Activated CD8-positive, alpha-beta T cell treated with anti-CD3 and anti-CD28 coated beads for 36 hours (primary cell): ENCODE results near the gene TSPAN5. TPM values are rescaled to one million over a fixed set of nuclear protein-coding genes. Genes with fewer than 3 reads are reported as not detected.

Source experiments
- ATAC-seq: fragments of 200-7000 bp; cut with Tn5 transposase; one replicate; pipeline ENCODE4 v1.10.0; 2021; ENCODE audit warnings: mild to moderate bottlenecking, moderate library complexity
- CTCF ChIA-PET: fragments of 350-600 bp; sonication (Branson Sonifier 250); formaldehyde crosslinking; loops from one replicate; lab custom pipeline; 2021; ENCODE audit warnings: antibody characterized with exemption; lab: Charles Lee
- POLR2A ChIA-PET: fragments of 350-600 bp; sonication (Branson Sonifier 250); formaldehyde crosslinking; loops from one replicate; lab custom pipeline; 2021; ENCODE audit warnings: antibody characterized with exemption; lab: Charles Lee
- DNase-seq: peaks from one replicate; pipeline ENCODE4 v3.0.0-alpha.2; 2020
- H3K27ac Mint-ChIP-seq: one replicate; pipeline ENCODE4 v1.8.0; 2021; ENCODE audit warnings: mild to moderate bottlenecking, mixed read lengths
- H3K27me3 Mint-ChIP-seq: one replicate; pipeline ENCODE4 v1.8.0; 2021; ENCODE audit warnings: mixed read lengths
- H3K36me3 Mint-ChIP-seq: one replicate; pipeline ENCODE4 v1.8.0; 2021; ENCODE audit warnings: low read depth, mixed read lengths
- H3K4me1 Mint-ChIP-seq: one replicate; pipeline ENCODE4 v1.8.0; 2021; ENCODE audit warnings: low read depth, mixed read lengths
- H3K4me3 Mint-ChIP-seq: one replicate; pipeline ENCODE4 v1.8.0; 2021; ENCODE audit warnings: mild to moderate bottlenecking, moderate library complexity, mixed read lengths
- H3K9me3 Mint-ChIP-seq: one replicate; pipeline ENCODE4 v1.8.0; 2021; ENCODE audit warnings: mixed read lengths
- CTCF ChIP-seq: fragments of 200-600 bp; IDR thresholded peaks from one replicate; pipeline ENCODE4 v1.8.0; 2022; ENCODE audit warnings: antibody characterized with exemption, mild to moderate bottlenecking
- intact Hi-C: fragments of 100-400 bp; cut with micrococcal nuclease; formaldehyde crosslinking; loops from one replicate; pipeline ENCODE4 v1.10.0; 2022
- total RNA-seq, 2 experiments: library from RNA; stranded (reverse); gene quantifications; one replicate each; pipeline ENCODE4 v1.2.3, GENCODE V29; 2021

The TSPAN5 gene
- total RNA-seq, 2 experiments from 2014 or later, result 18.5 to 21.9 TPM

DNA sequence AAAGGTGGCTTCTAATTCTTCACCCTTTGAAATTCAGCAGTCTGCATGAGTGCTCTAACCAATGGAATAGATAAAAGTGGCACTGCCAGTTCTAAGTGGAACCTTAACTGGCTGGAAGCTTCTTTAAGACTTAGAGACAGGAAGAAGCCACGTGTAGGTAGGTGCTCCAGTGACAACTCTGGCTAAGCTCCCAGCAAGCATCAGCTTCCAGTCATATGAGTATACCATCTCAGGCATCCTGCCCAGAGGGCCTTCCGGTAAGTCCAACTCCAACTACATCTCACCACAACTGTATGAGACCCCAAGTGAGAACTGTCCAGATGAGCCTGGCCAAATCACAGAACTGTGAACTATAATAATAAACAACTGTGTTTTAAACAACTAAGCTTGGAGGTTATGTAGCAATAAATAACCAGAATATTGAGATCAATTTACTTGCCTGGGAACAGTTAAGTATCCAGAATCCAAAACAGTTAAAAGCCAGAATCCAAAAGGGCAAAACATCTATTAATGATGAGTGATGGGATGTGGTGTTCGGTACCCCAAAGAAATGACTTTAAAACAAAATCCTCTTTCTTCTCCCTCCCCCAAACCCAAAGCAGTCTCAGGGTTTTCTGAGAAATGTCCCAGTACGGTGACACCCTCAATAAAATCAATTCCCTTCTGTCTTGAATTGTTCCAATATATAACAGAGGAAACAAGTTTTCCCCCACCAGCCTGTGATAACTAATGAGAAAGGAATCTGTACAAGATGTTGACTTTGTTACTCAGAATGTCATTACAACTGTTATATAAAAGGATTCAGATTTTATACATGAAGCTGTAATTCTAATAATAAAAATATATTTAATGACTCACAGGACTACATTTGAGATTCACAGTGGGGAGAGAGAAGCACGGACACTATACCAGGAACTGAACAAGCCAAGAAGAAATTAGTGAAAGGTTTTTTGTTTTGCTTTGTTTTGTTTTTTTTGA is 4.2 kb downstream of the TSPAN5 start:
- H3K4me3 Mint-ChIP-seq, result no peak overlapping the region
- POLR2A ChIA-PET, result no interaction called here

GRCh38 chr4:98652996-98653395 is 5.4 kb downstream of the TSPAN5 start:
- Mint-ChIP-seq H3K4me1 (peaks cover 44% of the 10 kb centered on the region), H3K36me3 (peaks cover 20% of the 10 kb centered on the region), H3K27ac (no peak overlapping the region), H3K4me3 (no peak overlapping the region), H3K27me3 (no peaks in the 10 kb centered on the region), H3K9me3 (peaks cover 9% of the 10 kb centered on the region)
- no peak for TF ChIP-seq CTCF
- CTCF ChIA-PET, result interaction anchor here (1.0 kb wide), 1 partner anchor 403 kb away, joined by 3 read pairs; no protein-coding TSS in a partner anchor
- POLR2A ChIA-PET, result no interaction called here
- intact Hi-C loops, result loop anchor here (10.0 kb wide), 1 partner anchor 388 kb away; the partner anchor contains the start of gene RAP1GDS1
- DNase-seq (no peak), ATAC-seq (no peak)

More for the DNA sequence above, 4.2 kb downstream of the TSPAN5 start:
- no peak for TF ChIP-seq CTCF
- Mint-ChIP-seq H3K4me1 (peaks cover 46% of the 10 kb centered on the region), H3K36me3 (peaks cover 20% of the 10 kb centered on the region), H3K9me3 (peaks cover 9% of the 10 kb centered on the region), H3K27ac (no peak overlapping the region), H3K27me3 (no peaks in the 10 kb centered on the region)
- no peak for DNase-seq
- intact Hi-C loops, result loop anchor here (10.0 kb wide), 1 partner anchor 389 kb away; the partner anchor contains the start of gene RAP1GDS1
- ATAC-seq, result no peak
- CTCF ChIA-PET, result interaction anchor here (1.0 kb wide), 1 partner anchor 12 kb away, joined by 3 read pairs; no protein-coding TSS in a partner anchor

GRCh38 chr4:98648602-98649001 is 9.8 kb downstream of the TSPAN5 start:
- ChIA-PET CTCF (no interaction called here), POLR2A (no interaction called here)
- Mint-ChIP-seq H3K4me1 (peaks cover 32% of the 10 kb centered on the region), H3K36me3 (peaks cover 17% of the 10 kb centered on the region), H3K4me3 (no peak overlapping the region), H3K9me3 (peaks cover 9% of the 10 kb centered on the region), H3K27me3 (no peaks in the 10 kb centered on the region), H3K27ac (no peak overlapping the region)
- DNase-seq (no peak), ATAC-seq (no peak)
- intact Hi-C loops, result no loop called here
- TF ChIP-seq CTCF, result no peak

DNA sequence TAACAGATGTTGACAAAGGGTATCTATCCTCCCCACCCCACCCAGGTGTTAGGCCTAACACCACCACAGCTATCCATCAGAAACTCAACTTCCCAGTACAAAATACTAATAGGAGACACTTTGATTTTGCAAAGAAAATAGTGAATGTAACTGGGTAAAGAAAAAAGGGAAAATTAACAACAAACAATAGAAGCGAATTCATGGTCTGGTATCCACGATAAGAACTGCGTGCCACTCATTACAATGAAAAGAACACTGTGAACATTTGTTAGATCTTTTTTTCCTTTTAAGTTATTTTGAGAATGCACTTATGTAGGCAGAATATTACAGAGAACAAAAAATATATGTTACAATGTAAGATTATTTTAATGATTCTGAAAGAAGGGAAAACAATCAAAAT is 12.0 kb downstream of the TSPAN5 start:
- no peak overlapping the region for H3K27ac Mint-ChIP-seq
- intact Hi-C loops, result no loop called here
- ChIA-PET POLR2A (no interaction called here), CTCF (interaction anchor here (1.5 kb wide), 1 partner anchor 16 kb away, joined by 7 read pairs; no protein-coding TSS in a partner anchor)
- H3K27me3 Mint-ChIP-seq, result no peaks in the 10 kb centered on the region
- ATAC-seq (no peak), DNase-seq (no peak)
- H3K4me1 Mint-ChIP-seq, result peaks cover 42% of the 10 kb centered on the region
- H3K9me3 Mint-ChIP-seq, result peaks cover 8% of the 10 kb centered on the region
- H3K36me3 Mint-ChIP-seq, result peaks cover 12% of the 10 kb centered on the region
- H3K4me3 Mint-ChIP-seq, result no peak overlapping the region
- no peak for TF ChIP-seq CTCF

- Mint-ChIP-seq H3K27me3 (no peaks in the 10 kb centered on the region), H3K4me1 (peaks cover 41% of the 10 kb centered on the region), H3K36me3 (peaks cover 7% of the 10 kb centered on the region), H3K4me3 (no peak overlapping the region), H3K9me3 (peaks cover 1% of the 10 kb centered on the region), H3K27ac (no peak overlapping the region)
- no peak for TF ChIP-seq CTCF
- DNase-seq (no peak), ATAC-seq (no peak)
- ChIA-PET POLR2A (no interaction called here), CTCF (interaction anchor here (1.5 kb wide), 1 partner anchor 15 kb away, joined by 7 read pairs; no protein-coding TSS in a partner anchor)
- intact Hi-C loops, result no loop called here
Observed at GRCh38 chr4:98645527-98645926, 12.9 kb downstream of the TSPAN5 start.
